ENCODE results near the gene CAMTA1. TPM values are rescaled to one million over a fixed set of nuclear protein-coding genes. Genes with fewer than 3 reads are reported as not detected.

The CAMTA1 gene
- total RNA-seq, 1 experiment from 2014 or later, result 118 TPM

DNA sequence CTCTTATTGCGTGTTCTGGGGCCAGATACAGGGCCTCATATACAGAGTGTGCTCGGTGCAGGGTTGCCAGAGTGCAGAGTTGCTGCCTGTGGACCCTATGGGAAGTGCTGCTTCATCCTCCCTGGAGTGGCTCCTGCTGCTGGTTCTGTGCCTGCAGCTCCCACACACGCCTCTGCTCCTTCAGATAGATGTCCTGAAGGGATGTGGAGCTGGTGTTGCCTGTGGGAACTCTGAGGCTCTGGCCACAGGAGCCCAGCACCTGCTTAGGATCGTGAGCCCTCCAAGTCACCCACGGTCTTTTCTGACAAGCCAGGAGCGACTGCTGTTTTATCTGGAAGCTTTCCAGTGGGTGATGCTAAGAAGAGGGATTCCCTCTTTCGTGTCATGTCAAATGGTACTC, 120.5 kb downstream of the CAMTA1 start:
- Histone ChIP-seq H3K27me3 (ENCODE audit: low read length) (no peaks in the 10 kb centered on the region), H3K36me3 (ENCODE audit: insufficient read depth, low read length) (no peaks in the 10 kb centered on the region), H3K4me2 (ENCODE audit: low read depth, low read length, poor library complexity, severe bottlenecking) (no peak overlapping the region), H3K4me1 (ENCODE audit: low read length) (peaks cover 21% of the 10 kb centered on the region), H3K9me3 (ENCODE audit: low read length) (no peaks in the 10 kb centered on the region), H2AFZ (ENCODE audit: low read length) (no peak overlapping the region), H3K79me2 (ENCODE audit: low read length) (no peaks in the 10 kb centered on the region), H3K4me3 (ENCODE audit: low read length) (no peak overlapping the region), H3K9ac (ENCODE audit: low read length) (no peak overlapping the region), H3K27ac (ENCODE audit: low read length) (no peak overlapping the region), H3K9me2 (replicated peaks; ENCODE audit: insufficient read depth, low read length) (no peaks in the 10 kb centered on the region), H4K20me1 (ENCODE audit: insufficient read depth, low read depth, low read length) (peaks cover 6% of the 10 kb centered on the region; the same call in 1 of the 2 replicates)
- no peak for DNase-seq

DNA sequence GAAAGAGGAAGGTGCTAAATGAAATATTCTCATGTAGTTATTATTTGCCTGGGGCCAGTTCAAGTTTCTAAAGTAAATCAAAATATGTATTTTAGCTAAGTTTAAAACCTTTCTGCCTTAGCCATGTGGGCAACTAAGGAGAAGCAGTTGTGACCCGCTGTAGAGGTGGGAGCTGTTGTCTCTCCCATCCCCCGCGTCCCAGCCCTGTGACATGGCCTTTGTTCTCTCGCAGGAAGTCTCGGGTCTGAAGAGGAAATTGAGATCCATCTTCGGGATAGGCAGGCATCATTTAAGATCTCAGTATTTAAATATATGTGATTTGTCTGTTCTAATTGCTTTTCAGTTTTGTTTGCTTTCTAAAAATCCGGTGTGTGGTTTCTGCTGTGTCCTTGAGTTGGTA, 121.5 kb downstream of the CAMTA1 start:
- no peaks in the 10 kb centered on the region for H3K9me3 ChIP-seq (ENCODE audit: low read length)
- H3K9ac ChIP-seq (ENCODE audit: low read length), result 0 out of 2 replicates have a peak overlapping the region, but pooled peaks have one; percentile 8

DNA sequence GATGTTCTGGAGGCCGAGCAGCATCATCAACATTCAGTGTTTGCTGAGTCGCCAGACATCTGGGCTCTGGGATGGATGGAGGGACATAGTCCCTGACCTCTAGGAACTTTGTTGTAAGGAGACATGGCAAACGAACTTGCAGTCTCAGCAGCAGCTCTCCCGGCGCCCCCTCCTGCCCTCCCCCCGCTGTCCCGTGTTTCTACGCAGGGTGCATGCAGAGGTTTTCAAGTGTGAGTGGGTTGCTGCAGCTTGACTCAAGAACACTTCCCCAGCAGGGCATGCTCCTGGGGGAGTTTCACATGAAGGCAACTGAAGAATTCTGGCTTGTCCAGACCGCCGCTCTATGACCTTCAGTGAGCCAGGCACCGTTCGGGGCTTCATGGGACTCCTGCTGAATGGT, 121.9 kb downstream of the CAMTA1 start:
- DNase-seq, result no peak
- Histone ChIP-seq H3K27ac (ENCODE audit: low read length) (no peak overlapping the region), H3K27me3 (ENCODE audit: low read length) (no peaks in the 10 kb centered on the region), H4K20me1 (ENCODE audit: insufficient read depth, low read depth, low read length) (peaks cover 6% of the 10 kb centered on the region; the same call in 1 of the 2 replicates), H3K9ac (ENCODE audit: low read length) (no peak overlapping the region), H2AFZ (ENCODE audit: low read length) (no peak overlapping the region), H3K4me2 (ENCODE audit: low read depth, low read length, poor library complexity, severe bottlenecking) (peak overlapping the region; percentile 57), H3K9me3 (ENCODE audit: low read length) (no peaks in the 10 kb centered on the region), H3K4me3 (ENCODE audit: low read length) (no peak overlapping the region), H3K36me3 (ENCODE audit: insufficient read depth, low read length) (no peaks in the 10 kb centered on the region), H3K79me2 (ENCODE audit: low read length) (no peaks in the 10 kb centered on the region), H3K4me1 (ENCODE audit: low read length) (peaks cover 25% of the 10 kb centered on the region), H3K9me2 (replicated peaks; ENCODE audit: insufficient read depth, low read length) (no peaks in the 10 kb centered on the region)

More for the DNA sequence above, 121.5 kb downstream of the CAMTA1 start:
- Histone ChIP-seq H3K27ac (ENCODE audit: low read length) (no peak overlapping the region), H3K4me2 (ENCODE audit: low read depth, low read length, poor library complexity, severe bottlenecking) (peak overlapping the region; percentile 57), H3K4me1 (ENCODE audit: low read length) (peaks cover 21% of the 10 kb centered on the region), H3K79me2 (ENCODE audit: low read length) (no peaks in the 10 kb centered on the region), H2AFZ (ENCODE audit: low read length) (no peak overlapping the region), H3K27me3 (ENCODE audit: low read length) (no peaks in the 10 kb centered on the region), H3K36me3 (ENCODE audit: insufficient read depth, low read length) (no peaks in the 10 kb centered on the region), H3K4me3 (ENCODE audit: low read length) (peak overlapping the region; percentile 18; the same call in 1 of the 2 replicates), H3K9me2 (replicated peaks; ENCODE audit: insufficient read depth, low read length) (no peaks in the 10 kb centered on the region), H4K20me1 (ENCODE audit: insufficient read depth, low read depth, low read length) (peaks cover 6% of the 10 kb centered on the region; the same call in 1 of the 2 replicates)
- DNase-seq, result peak; percentile 57

DNA sequence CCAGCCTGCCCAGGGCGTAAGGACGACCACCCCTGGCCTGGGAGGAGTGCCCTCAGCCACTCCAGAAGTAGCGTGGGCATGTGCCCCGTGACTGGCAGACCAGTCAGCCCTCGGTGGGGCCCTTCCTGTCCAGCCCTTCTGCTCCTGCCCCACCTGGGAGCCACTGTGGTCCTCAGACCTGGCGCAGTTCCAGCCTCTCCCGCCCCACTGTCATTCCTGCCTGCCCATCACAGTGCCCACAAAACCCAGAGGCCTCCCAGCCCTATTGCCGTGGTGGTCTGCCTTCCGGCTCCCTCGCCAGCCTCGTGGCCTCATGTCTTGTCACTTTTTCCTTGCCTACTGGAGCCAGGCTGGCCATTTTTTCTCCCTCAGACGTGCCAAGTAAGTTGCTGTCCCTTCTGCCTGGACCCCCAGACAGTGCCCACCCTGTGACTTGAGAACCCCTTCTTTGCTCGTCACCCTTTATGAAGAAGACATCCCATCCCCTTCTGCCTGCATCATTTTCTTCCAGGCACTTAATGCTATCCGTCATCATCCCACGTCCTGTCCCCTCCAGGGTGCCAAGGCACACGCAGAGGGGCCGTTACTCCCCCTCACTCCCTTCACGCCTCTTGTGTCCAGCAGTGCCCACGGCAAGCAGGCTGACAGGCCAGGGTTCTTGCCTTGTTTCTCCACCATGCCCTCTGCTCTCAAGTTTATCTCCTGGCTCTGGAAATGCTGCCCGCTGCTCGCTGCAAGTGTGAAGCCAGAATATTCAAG, 122.6 kb downstream of the CAMTA1 start:
- no peak overlapping the region for H3K9ac ChIP-seq (ENCODE audit: low read length)
- no peak overlapping the region for H3K4me3 ChIP-seq (ENCODE audit: low read length)
- H3K79me2 ChIP-seq (ENCODE audit: low read length), result no peaks in the 10 kb centered on the region
- no peaks in the 10 kb centered on the region for H3K9me3 ChIP-seq (ENCODE audit: low read length)
- H4K20me1 ChIP-seq (ENCODE audit: insufficient read depth, low read depth, low read length), result peaks cover 6% of the 10 kb centered on the region; the same call in 1 of the 2 replicates
- peaks cover 28% of the 10 kb centered on the region for H3K4me1 ChIP-seq (ENCODE audit: low read length)
- H3K4me2 ChIP-seq (ENCODE audit: low read depth, low read length, poor library complexity, severe bottlenecking), result no peak overlapping the region
- H3K36me3 ChIP-seq (ENCODE audit: insufficient read depth, low read length), result no peaks in the 10 kb centered on the region
- no peaks in the 10 kb centered on the region for H3K27me3 ChIP-seq (ENCODE audit: low read length)
- no peak for DNase-seq
- no peak overlapping the region for H3K27ac ChIP-seq (ENCODE audit: low read length)
- H2AFZ ChIP-seq (ENCODE audit: low read length), result no peak overlapping the region
- no peaks in the 10 kb centered on the region for H3K9me2 ChIP-seq (replicated peaks; ENCODE audit: insufficient read depth, low read length)

DNA sequence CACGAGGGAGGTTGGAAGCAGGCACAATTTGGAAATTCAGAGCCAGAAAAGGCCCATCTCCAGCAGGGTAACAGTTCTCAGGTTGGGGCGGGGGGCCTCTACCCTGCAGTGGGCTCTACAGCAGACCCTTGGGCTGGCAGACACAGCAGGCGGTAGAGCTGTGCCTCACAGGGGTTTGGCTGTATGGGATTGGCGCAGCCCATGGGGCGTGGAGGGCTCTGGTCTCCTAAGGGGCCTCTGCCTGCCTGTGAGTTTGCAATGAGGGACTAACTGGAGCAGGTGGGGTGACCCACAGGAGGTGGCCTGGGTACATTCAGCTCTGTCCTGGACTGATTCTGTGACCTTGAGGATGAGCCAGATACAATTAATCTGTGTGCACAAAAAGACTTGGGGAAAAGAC, 124.1 kb downstream of the CAMTA1 start:
- no peak for DNase-seq

DNA sequence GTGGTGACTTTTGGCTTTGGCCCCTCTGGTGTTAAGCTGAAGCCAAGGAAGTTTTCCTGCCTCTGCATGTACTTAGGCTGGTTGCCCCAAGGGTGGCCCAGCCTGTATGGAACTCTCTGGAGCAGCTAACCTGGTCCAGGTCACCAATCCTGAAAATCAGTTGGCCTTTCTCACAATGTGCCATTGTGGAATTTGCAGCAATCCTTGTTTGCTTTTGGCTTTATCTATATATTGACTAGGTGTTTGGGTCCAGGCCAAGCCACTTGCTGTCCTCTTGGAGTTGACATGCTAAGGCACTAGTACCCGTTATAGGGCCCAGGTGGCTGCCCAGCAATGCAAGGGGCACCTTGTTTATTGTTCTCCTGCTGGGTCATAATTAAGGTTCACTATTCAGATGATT, 124.6 kb downstream of the CAMTA1 start:
- DNase-seq, result no peak
- H3K79me2 ChIP-seq (ENCODE audit: low read length), result no peaks in the 10 kb centered on the region
- H3K9ac ChIP-seq (ENCODE audit: low read length), result no peak overlapping the region
- H4K20me1 ChIP-seq (ENCODE audit: insufficient read depth, low read depth, low read length), result peaks cover 6% of the 10 kb centered on the region; the same call in 1 of the 2 replicates
- no peaks in the 10 kb centered on the region for H3K9me2 ChIP-seq (replicated peaks; ENCODE audit: insufficient read depth, low read length)
- no peak overlapping the region for H3K4me3 ChIP-seq (ENCODE audit: low read length)
- no peak overlapping the region for H3K4me2 ChIP-seq (ENCODE audit: low read depth, low read length, poor library complexity, severe bottlenecking)
- H3K4me1 ChIP-seq (ENCODE audit: low read length), result peaks cover 28% of the 10 kb centered on the region
- H3K9me3 ChIP-seq (ENCODE audit: low read length), result no peaks in the 10 kb centered on the region
- H3K27ac ChIP-seq (ENCODE audit: low read length), result no peak overlapping the region
- H3K36me3 ChIP-seq (ENCODE audit: insufficient read depth, low read length), result no peaks in the 10 kb centered on the region
- no peak overlapping the region for H2AFZ ChIP-seq (ENCODE audit: low read length)
- no peaks in the 10 kb centered on the region for H3K27me3 ChIP-seq (ENCODE audit: low read length)

More for the DNA sequence above, 124.1 kb downstream of the CAMTA1 start:
- H3K9me2 ChIP-seq (replicated peaks; ENCODE audit: insufficient read depth, low read length), result no peaks in the 10 kb centered on the region
- no peaks in the 10 kb centered on the region for H3K79me2 ChIP-seq (ENCODE audit: low read length)
- no peak overlapping the region for H3K27ac ChIP-seq (ENCODE audit: low read length)
- peaks cover 6% of the 10 kb centered on the region; the same call in 1 of the 2 replicates for H4K20me1 ChIP-seq (ENCODE audit: insufficient read depth, low read depth, low read length)
- H3K27me3 ChIP-seq (ENCODE audit: low read length), result no peaks in the 10 kb centered on the region
- no peaks in the 10 kb centered on the region for H3K9me3 ChIP-seq (ENCODE audit: low read length)
- H3K9ac ChIP-seq (ENCODE audit: low read length), result no peak overlapping the region
- no peak overlapping the region for H3K4me2 ChIP-seq (ENCODE audit: low read depth, low read length, poor library complexity, severe bottlenecking)
- H3K4me1 ChIP-seq (ENCODE audit: low read length), result peaks cover 28% of the 10 kb centered on the region
- H3K36me3 ChIP-seq (ENCODE audit: insufficient read depth, low read length), result no peaks in the 10 kb centered on the region
- H2AFZ ChIP-seq (ENCODE audit: low read length), result no peak overlapping the region
- no peak overlapping the region for H3K4me3 ChIP-seq (ENCODE audit: low read length)

DNA sequence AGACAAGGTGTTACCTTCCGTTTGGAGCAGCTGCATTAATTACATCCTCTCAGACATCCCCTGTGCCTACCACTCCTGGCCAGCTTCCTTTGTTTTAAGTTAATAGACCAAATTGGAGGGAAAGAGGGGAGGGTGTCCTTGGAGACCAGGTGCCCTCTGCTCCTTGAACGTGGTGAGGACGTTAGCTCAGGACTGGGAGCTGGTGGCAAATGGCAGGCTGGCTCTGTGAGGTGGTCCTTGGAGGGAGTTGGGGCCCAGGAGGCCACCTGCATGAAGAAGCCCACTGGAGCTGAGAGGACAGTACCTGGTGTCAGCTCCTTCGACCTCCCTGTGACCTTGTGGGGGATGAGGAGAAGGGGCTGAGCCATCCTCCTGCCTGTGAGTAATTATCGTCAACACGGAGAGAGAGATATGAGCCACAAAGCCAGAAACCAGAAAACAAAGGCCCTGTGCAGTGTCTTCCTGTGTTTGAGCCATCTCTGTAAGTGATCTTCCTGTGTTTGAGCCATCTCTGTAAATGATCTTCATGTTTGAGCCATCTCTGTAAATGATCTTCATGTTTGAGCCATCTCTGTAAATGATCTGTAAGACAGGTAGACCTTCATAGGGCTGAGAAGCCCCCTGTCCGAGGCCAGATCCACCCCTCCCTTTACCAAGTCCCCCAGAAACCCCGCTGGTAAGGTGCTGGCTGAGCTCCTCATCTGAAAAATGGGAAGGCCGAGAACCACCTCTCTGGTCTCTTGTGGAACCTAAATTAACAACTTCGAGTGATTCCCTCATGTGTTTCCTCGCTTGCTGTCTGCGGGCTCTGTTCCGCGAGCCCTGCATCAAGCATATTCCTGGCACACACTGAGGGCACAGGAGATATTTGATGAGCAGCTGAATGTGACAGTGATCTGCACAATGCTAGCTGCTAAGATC, 126.0 kb downstream of the CAMTA1 start:
- Histone ChIP-seq H3K27ac (ENCODE audit: low read length) (no peak overlapping the region), H2AFZ (ENCODE audit: low read length) (no peak overlapping the region), H4K20me1 (ENCODE audit: insufficient read depth, low read depth, low read length) (peaks cover 6% of the 10 kb centered on the region; the same call in 1 of the 2 replicates), H3K9me2 (replicated peaks; ENCODE audit: insufficient read depth, low read length) (no peaks in the 10 kb centered on the region), H3K27me3 (ENCODE audit: low read length) (no peaks in the 10 kb centered on the region), H3K9ac (ENCODE audit: low read length) (no peak overlapping the region), H3K4me3 (ENCODE audit: low read length) (no peak overlapping the region), H3K4me2 (ENCODE audit: low read depth, low read length, poor library complexity, severe bottlenecking) (no peak overlapping the region), H3K4me1 (ENCODE audit: low read length) (peaks cover 19% of the 10 kb centered on the region), H3K79me2 (ENCODE audit: low read length) (no peaks in the 10 kb centered on the region), H3K36me3 (ENCODE audit: insufficient read depth, low read length) (no peaks in the 10 kb centered on the region), H3K9me3 (ENCODE audit: low read length) (no peaks in the 10 kb centered on the region)
- no peak for DNase-seq

DNA sequence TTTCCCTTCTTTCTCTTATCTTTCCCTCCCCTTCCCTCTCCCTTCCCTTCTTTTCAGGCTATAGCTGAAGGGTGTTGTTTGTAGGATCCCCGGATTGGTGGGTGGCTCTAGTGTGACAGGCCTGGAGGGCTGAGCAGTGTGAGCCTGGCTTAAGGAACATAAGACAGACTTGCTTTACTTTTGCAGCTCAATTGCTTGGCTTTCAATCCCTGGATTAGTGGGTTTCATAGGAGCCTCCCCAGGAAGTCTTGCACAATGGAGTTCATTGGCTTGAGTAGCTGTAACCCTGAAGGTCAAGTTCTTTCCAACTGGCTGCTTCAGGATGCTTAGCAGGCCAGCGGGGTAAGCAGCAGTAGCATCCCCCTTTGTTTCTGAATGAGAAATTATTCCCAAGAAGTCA, 126.7 kb downstream of the CAMTA1 start:
- no peak overlapping the region for H3K4me2 ChIP-seq (ENCODE audit: low read depth, low read length, poor library complexity, severe bottlenecking)
- no peak overlapping the region for H3K27ac ChIP-seq (ENCODE audit: low read length)
- no peak for DNase-seq
- H3K9me3 ChIP-seq (ENCODE audit: low read length), result no peaks in the 10 kb centered on the region
- no peaks in the 10 kb centered on the region for H3K36me3 ChIP-seq (ENCODE audit: insufficient read depth, low read length)
- H3K79me2 ChIP-seq (ENCODE audit: low read length), result no peaks in the 10 kb centered on the region
- H3K9ac ChIP-seq (ENCODE audit: low read length), result no peak overlapping the region
- H4K20me1 ChIP-seq (ENCODE audit: insufficient read depth, low read depth, low read length), result peaks cover 6% of the 10 kb centered on the region; the same call in 1 of the 2 replicates
- no peaks in the 10 kb centered on the region for H3K9me2 ChIP-seq (replicated peaks; ENCODE audit: insufficient read depth, low read length)
- no peak overlapping the region for H2AFZ ChIP-seq (ENCODE audit: low read length)
- no peaks in the 10 kb centered on the region for H3K27me3 ChIP-seq (ENCODE audit: low read length)
- no peak overlapping the region for H3K4me3 ChIP-seq (ENCODE audit: low read length)
- peaks cover 19% of the 10 kb centered on the region for H3K4me1 ChIP-seq (ENCODE audit: low read length)
